HepG2 (cell line): ENCODE measurements around the gene ZKSCAN3. TPM values are rescaled to one million over a fixed set of nuclear protein-coding genes. Genes with fewer than 3 reads are reported as not detected.

ENCODE experiments used
- HCFC1 ChIP-seq: fragments of 150-350 bp; IDR thresholded peaks from 2 replicates; pipeline ENCODE4 v1.6.1; 2014; ENCODE audit warnings: low read depth, low read length
- KDM2A ChIP-seq: sonication (generic); formaldehyde crosslinking; IDR thresholded peaks from 2 replicates; pipeline ENCODE4 v1.4.0; 2020; ENCODE audit warnings: low read depth, missing genetic modification reagents, borderline replicate concordance
- KDM5A ChIP-seq: fragments of 200-600 bp; sonication (generic); IDR thresholded peaks from 2 replicates; pipeline ENCODE4 v1.7.0; 2018; ENCODE audit warnings: antibody characterized with exemption, mild to moderate bottlenecking, low read length, borderline replicate concordance
- MXD4 ChIP-seq: IDR thresholded peaks from 2 replicates; pipeline ENCODE4 v1.6.1; 2016; ENCODE audit warnings: mild to moderate bottlenecking, missing biosample characterization, missing genetic modification reagents
- PRPF4 ChIP-seq: fragments of 200-400 bp; formaldehyde crosslinking; IDR thresholded peaks from 2 replicates; pipeline ENCODE4 v1.6.1; 2016; ENCODE audit warnings: low read length, low read depth; ENCODE audit not compliant: poor library complexity, severe bottlenecking
- PTBP1 ChIP-seq: fragments of 200-400 bp; formaldehyde crosslinking; IDR thresholded peaks from 2 replicates; pipeline ENCODE4 v1.6.1; 2018; ENCODE audit warnings: low read length, low read depth; ENCODE audit not compliant: poor library complexity, severe bottlenecking
- TAF1 ChIP-seq: sonication (generic); formaldehyde crosslinking; IDR thresholded peaks from 2 replicates; pipeline ENCODE4 v1.4.0; 2020; ENCODE audit warnings: missing genetic modification reagents
- TBP ChIP-seq: sonication (generic); formaldehyde crosslinking; IDR thresholded peaks from 2 replicates; pipeline ENCODE4 v1.5.0; 2020; ENCODE audit warnings: missing genetic modification reagents
- ZNF17 ChIP-seq: sonication (generic); formaldehyde crosslinking; IDR thresholded peaks from 2 replicates; pipeline ENCODE4 v1.5.0; 2020; ENCODE audit warnings: mild to moderate bottlenecking, missing genetic modification reagents
- ZNF337 ChIP-seq: sonication (generic); formaldehyde crosslinking; IDR thresholded peaks from 2 replicates; pipeline ENCODE4 v1.5.1; 2020; ENCODE audit warnings: missing genetic modification reagents, low read depth, mild to moderate bottlenecking, borderline replicate concordance
- ZNF446 ChIP-seq: sonication (generic); formaldehyde crosslinking; IDR thresholded peaks from 2 replicates; pipeline ENCODE4 v1.5.0; 2020; ENCODE audit warnings: mild to moderate bottlenecking, missing genetic modification reagents
- ZNF724P ChIP-seq: sonication (generic); formaldehyde crosslinking; IDR thresholded peaks from 2 replicates; pipeline ENCODE4 v1.8.0; 2022; ENCODE audit warnings: missing genetic modification reagents, borderline replicate concordance
- ZNF879 ChIP-seq: sonication (generic); formaldehyde crosslinking; IDR thresholded peaks from 2 replicates; pipeline ENCODE4 v1.8.1; 2023; ENCODE audit warnings: missing genetic modification reagents
- polyA plus RNA-seq, 8 experiments: library from polyadenylated mRNA; depleted of rRNA in 3 of 8; stranded (reverse) in 7 of 8; unstranded in 1 of 8; fragments of >200 nt; fragmentation: Illumina TruSeq in 4 of 8; extraction: Trizol in 4 of 8; gene quantifications; 2 replicates each; pipeline versions ENCODE4 v1.2.1 to v1.2.3, GENCODE V29; 2011 to 2016; ENCODE audit warnings: low read depth in 4 of 8, missing spikeins in 1 of 8, mixed read lengths in 1 of 8; ENCODE audit not compliant: insufficient read depth in 1 of 8
- total RNA-seq, 5 experiments: library from RNA; depleted of rRNA; stranded (reverse); fragments of >200 nt; fragmentation: Illumina TruSeq; extraction: Trizol; gene quantifications; 2 replicates each; pipeline ENCODE4 v1.2.3, GENCODE V29; 2016; ENCODE audit warnings: low read depth in 1 of 5
- TF ChIP-seq, protein P1 (sequence below): sonication (generic); formaldehyde crosslinking; IDR thresholded peaks from 2 replicates; pipeline ENCODE4 v1.5.0; 2020; ENCODE audit warnings: mild to moderate bottlenecking, missing genetic modification reagents, borderline replicate concordance
- TF ChIP-seq, protein P2 (sequence below): sonication (generic); formaldehyde crosslinking; IDR thresholded peaks from 2 replicates; pipeline ENCODE4 v1.5.0; 2020; ENCODE audit warnings: mild to moderate bottlenecking, missing genetic modification reagents
- TF ChIP-seq, protein P3 (sequence below): sonication (generic); formaldehyde crosslinking; IDR thresholded peaks from 2 replicates; pipeline ENCODE4 v1.4.0; 2020; ENCODE audit warnings: missing genetic modification reagents

ZKSCAN3 gene
- total and polyA plus RNA-seq, 2 of the 13 experiments (the other 11 are each of a cell fraction or from before 2014, with no cell fraction given): 3.3 to 7.4 TPM

DNA sequence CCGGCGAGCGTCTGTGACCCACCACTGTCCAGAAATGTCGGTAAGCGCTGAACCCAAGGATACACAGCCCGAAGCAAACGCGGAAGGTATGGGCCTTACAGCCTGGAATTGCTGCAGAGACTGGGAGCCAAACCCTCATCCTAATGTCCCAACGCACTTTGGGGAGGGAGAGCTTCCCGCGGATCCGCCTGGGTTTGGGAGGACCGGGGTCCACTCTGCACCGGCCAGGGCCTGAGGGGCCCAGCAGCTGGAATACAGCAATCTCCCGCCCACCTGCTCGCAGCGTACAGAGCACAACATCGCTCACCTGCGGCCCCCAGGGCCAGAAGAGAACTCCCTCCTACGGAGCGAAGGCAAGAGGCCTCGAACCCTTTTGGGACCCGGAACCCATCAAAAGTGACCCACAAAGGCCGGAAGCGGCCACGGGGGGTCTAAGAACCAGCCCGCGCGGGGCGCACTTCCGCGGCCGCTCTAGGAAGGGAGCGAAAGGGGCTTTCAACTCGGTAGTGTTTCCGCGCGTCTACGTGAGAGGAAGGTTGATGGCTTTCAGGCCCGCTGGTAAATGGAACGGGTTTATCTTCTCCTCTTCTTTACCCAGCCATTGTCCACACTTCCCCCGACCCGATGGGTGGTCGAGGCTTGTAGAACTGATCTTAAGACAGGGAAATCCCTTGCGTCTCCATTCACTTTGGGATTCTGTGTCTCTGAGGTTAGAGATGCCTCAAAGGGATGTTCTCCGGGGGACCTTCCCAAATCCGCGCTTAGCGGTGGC is 49.8 kb downstream of the ZKSCAN3 start, which contains the start of gene ZSCAN12 (continued):
- TF ChIP-seq HCFC1 (peak; percentile 73; the same call in 1 of the 2 replicates), PTBP1 (no peak), ZNF337 (no peak), KDM2A (CRISPR knock-in tag) (peak; percentile 99), ZNF446 (CRISPR knock-in tag) (peak; percentile 61; the same call in 1 of the 2 replicates), PRPF4 (no peak), ZNF879 (CRISPR knock-in tag) (peak; percentile 67), TBP (CRISPR knock-in tag) (no peak), ZNF17 (CRISPR knock-in tag) (no peak), KDM5A (peak; percentile 96), TAF1 (peak; percentile 93), MXD4 (CRISPR knock-in tag) (peak; percentile 73), ZNF724P (CRISPR knock-in tag) (no peak; the same call in 1 of the 2 replicates)
- TF ChIP-seq, protein P1, sequence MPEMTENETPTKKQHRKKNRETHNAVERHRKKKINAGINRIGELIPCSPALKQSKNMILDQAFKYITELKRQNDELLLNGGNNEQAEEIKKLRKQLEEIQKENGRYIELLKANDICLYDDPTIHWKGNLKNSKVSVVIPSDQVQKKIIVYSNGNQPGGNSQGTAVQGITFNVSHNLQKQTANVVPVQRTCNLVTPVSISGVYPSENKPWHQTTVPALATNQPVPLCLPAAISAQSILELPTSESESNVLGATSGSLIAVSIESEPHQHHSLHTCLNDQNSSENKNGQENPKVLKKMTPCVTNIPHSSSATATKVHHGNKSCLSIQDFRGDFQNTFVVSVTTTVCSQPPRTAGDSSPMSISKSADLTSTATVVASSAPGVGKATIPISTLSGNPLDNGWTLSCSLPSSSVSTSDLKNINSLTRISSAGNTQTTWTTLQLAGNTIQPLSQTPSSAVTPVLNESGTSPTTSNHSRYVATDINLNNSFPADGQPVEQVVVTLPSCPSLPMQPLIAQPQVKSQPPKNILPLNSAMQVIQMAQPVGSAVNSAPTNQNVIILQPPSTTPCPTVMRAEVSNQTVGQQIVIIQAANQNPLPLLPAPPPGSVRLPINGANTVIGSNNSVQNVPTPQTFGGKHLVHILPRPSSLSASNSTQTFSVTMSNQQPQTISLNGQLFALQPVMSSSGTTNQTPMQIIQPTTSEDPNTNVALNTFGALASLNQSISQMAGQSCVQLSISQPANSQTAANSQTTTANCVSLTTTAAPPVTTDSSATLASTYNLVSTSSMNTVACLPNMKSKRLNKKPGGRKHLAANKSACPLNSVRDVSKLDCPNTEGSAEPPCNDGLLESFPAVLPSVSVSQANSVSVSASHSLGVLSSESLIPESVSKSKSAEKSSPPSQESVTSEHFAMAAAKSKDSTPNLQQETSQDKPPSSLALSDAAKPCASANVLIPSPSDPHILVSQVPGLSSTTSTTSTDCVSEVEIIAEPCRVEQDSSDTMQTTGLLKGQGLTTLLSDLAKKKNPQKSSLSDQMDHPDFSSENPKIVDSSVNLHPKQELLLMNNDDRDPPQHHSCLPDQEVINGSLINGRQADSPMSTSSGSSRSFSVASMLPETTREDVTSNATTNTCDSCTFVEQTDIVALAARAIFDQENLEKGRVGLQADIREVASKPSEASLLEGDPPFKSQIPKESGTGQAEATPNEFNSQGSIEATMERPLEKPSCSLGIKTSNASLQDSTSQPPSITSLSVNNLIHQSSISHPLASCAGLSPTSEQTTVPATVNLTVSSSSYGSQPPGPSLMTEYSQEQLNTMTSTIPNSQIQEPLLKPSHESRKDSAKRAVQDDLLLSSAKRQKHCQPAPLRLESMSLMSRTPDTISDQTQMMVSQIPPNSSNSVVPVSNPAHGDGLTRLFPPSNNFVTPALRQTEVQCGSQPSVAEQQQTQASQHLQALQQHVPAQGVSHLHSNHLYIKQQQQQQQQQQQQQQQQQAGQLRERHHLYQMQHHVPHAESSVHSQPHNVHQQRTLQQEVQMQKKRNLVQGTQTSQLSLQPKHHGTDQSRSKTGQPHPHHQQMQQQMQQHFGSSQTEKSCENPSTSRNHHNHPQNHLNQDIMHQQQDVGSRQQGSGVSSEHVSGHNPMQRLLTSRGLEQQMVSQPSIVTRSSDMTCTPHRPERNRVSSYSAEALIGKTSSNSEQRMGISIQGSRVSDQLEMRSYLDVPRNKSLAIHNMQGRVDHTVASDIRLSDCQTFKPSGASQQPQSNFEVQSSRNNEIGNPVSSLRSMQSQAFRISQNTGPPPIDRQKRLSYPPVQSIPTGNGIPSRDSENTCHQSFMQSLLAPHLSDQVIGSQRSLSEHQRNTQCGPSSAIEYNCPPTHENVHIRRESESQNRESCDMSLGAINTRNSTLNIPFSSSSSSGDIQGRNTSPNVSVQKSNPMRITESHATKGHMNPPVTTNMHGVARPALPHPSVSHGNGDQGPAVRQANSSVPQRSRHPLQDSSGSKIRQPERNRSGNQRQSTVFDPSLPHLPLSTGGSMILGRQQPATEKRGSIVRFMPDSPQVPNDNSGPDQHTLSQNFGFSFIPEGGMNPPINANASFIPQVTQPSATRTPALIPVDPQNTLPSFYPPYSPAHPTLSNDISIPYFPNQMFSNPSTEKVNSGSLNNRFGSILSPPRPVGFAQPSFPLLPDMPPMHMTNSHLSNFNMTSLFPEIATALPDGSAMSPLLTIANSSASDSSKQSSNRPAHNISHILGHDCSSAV: no peak
- TF ChIP-seq, protein P2, sequence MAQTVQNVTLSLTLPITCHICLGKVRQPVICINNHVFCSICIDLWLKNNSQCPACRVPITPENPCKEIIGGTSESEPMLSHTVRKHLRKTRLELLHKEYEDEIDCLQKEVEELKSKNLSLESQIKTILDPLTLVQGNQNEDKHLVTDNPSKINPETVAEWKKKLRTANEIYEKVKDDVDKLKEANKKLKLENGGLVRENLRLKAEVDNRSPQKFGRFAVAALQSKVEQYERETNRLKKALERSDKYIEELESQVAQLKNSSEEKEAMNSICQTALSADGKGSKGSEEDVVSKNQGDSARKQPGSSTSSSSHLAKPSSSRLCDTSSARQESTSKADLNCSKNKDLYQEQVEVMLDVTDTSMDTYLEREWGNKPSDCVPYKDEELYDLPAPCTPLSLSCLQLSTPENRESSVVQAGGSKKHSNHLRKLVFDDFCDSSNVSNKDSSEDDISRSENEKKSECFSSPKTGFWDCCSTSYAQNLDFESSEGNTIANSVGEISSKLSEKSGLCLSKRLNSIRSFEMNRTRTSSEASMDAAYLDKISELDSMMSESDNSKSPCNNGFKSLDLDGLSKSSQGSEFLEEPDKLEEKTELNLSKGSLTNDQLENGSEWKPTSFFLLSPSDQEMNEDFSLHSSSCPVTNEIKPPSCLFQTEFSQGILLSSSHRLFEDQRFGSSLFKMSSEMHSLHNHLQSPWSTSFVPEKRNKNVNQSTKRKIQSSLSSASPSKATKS (CRISPR knock-in tag): peak; percentile 84
- TF ChIP-seq, protein P3, sequence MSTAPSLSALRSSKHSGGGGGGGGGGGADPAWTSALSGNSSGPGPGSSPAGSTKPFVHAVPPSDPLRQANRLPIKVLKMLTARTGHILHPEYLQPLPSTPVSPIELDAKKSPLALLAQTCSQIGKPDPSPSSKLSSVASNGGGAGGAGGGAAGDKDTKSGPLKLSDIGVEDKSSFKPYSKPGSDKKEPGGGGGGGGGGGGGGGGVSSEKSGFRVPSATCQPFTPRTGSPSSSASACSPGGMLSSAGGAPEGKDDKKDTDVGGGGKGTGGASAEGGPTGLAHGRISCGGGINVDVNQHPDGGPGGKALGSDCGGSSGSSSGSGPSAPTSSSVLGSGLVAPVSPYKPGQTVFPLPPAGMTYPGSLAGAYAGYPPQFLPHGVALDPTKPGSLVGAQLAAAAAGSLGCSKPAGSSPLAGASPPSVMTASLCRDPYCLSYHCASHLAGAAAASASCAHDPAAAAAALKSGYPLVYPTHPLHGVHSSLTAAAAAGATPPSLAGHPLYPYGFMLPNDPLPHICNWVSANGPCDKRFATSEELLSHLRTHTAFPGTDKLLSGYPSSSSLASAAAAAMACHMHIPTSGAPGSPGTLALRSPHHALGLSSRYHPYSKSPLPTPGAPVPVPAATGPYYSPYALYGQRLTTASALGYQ (CRISPR knock-in tag): peak; percentile 81
